AG04450 (cell line): ENCODE results near the gene TMEM33. TPM values are rescaled to one million over a fixed set of nuclear protein-coding genes. Genes with fewer than 3 reads are reported as not detected.
"Not testable (repeated sequence)": the region's sequence is repeated elsewhere in the genome, so short reads cannot be mapped to it uniquely, and the experiment has no call there.

Experiments used
- CTCF ChIA-PET: fragments of 300-600, 350-600 bp; formaldehyde crosslinking; extraction: SDS; loops from one replicate; lab custom pipeline; 2022; ENCODE audit warnings: antibody characterized with exemption, inconsistent platforms; lab: Charles Lee
- POLR2A ChIA-PET: fragments of 350-600 bp; formaldehyde crosslinking; extraction: SDS; loops from one replicate; lab custom pipeline; 2021; ENCODE audit warnings: antibody characterized with exemption, inconsistent platforms; lab: Yijun Ruan, JAX
- DNase-seq: peaks from one replicate; pipeline ENCODE4 v3.0.0-alpha.2; 2011; ENCODE audit warnings: low read depth, low spot score
- H3K27ac ChIP-seq: one replicate; pipeline ENCODE4 v1.5.1; 2012; ENCODE audit warnings: low read depth, low read length, control low read depth
- H3K27me3 ChIP-seq: one replicate; pipeline ENCODE4 v1.6.0; 2012; ENCODE audit warnings: low read length; ENCODE audit not compliant: control insufficient read depth, insufficient read depth
- H3K4me3 ChIP-seq: 2 replicates; pipeline ENCODE4 v1.5.1; 2011; ENCODE audit warnings: mild to moderate bottlenecking, low read depth, low read length, control low read depth
- H3K9me3 ChIP-seq: 2 replicates; pipeline ENCODE4 v1.5.1; 2012; ENCODE audit warnings: low read length; ENCODE audit not compliant: control insufficient read depth, insufficient read depth
- polyA plus RNA-seq: library from polyadenylated mRNA; depleted of rRNA; stranded (reverse); fragments of >200 nt; gene quantifications from 2 replicates; pipeline ENCODE4 v1.2.3, GENCODE V29; 2011
- TF ChIP-seq, protein P1 (sequence below): IDR thresholded peaks from 2 replicates; pipeline ENCODE4 v1.5.1; 2011; ENCODE audit warnings: low read depth, low read length, control low read depth, inconsistent platforms

The TMEM33 gene
- polyA plus RNA-seq, 1 experiment, result 53.6 TPM

DNA sequence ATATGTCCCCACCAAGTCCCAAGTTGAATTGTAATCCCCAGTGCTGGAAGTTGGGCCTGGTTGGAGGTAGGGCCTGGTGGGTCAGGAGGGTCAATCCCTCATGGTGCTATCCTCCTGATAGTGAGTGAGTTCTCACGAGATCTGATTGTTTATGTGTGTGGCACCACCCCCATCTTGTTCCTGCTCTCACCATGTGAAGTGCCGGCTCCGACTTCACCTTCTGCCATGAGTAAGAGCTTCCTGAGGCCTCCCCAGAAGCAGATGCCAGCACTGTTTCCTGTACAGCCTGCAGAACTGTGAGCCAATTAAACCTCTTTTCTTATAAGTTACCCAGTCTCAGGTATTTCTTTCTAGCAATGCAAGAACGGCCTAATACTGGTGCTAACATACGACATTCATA is 22.7 kb upstream of the TMEM33 start:
- Histone ChIP-seq H3K9me3 (no peaks in the 10 kb centered on the region), H3K4me3 (no peak overlapping the region), H3K27ac (no peak overlapping the region), H3K27me3 (no peaks in the 10 kb centered on the region)
- no peak for DNase-seq
- ChIA-PET POLR2A (no interaction called here), CTCF (interaction anchor here (0.7 to 1.0 kb wide), 2 partner anchors 251 to 369 kb away, joined by 3 read pairs; no protein-coding TSS in a partner anchor)
- TF ChIP-seq, protein P1, sequence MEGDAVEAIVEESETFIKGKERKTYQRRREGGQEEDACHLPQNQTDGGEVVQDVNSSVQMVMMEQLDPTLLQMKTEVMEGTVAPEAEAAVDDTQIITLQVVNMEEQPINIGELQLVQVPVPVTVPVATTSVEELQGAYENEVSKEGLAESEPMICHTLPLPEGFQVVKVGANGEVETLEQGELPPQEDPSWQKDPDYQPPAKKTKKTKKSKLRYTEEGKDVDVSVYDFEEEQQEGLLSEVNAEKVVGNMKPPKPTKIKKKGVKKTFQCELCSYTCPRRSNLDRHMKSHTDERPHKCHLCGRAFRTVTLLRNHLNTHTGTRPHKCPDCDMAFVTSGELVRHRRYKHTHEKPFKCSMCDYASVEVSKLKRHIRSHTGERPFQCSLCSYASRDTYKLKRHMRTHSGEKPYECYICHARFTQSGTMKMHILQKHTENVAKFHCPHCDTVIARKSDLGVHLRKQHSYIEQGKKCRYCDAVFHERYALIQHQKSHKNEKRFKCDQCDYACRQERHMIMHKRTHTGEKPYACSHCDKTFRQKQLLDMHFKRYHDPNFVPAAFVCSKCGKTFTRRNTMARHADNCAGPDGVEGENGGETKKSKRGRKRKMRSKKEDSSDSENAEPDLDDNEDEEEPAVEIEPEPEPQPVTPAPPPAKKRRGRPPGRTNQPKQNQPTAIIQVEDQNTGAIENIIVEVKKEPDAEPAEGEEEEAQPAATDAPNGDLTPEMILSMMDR, result no peak

DNA sequence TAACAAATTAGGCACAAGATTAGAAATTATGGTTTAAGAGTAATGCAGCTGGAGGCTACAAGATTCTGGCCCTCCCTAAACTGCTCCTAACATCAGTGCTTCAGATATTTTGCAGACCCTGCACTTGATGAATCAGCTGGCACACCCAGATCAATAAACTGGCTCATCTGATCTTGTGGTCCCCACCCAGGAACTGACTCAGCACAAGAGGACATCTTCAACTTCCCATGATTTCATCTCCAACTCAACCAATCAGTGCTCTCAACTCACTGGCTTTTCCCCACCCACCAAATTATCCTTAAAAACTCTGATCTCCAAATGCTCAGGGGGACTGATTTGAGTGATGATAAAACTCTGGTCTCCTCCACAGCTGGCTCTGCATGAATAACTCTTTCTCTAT is 21.7 kb upstream of the TMEM33 start:
- DNase-seq, result no peak
- H3K27ac ChIP-seq, result no peak overlapping the region
- TF ChIP-seq, protein P1, result no peak
- CTCF ChIA-PET, result interaction anchor here (1.0 kb wide), 1 partner anchor 252 kb away, joined by 3 read pairs; no protein-coding TSS in a partner anchor
- H3K27me3 ChIP-seq, result no peaks in the 10 kb centered on the region
- POLR2A ChIA-PET, result no interaction called here
- no peaks in the 10 kb centered on the region for H3K9me3 ChIP-seq
- no peak overlapping the region for H3K4me3 ChIP-seq

DNA sequence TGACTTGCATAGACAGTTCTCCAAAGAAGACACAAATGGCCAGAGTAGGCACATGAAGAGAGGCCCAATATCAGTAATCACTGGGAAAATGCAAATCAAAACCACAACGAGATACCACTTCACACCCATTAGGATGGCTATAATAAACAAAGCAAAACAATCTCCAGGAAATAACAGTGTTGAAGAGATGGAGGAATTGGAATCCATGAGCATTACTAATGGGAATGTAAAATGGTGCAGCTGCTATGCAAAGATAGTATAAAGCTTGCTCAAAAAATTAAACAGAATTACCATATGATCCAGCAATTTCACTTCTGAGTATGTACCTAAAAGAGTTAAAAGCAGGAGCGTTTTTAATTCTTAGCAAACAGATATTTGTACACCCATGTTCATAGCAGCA is 17.0 kb upstream of the TMEM33 start:
- H3K27me3 ChIP-seq, result no peaks in the 10 kb centered on the region
- CTCF ChIA-PET, result no interaction called here
- H3K27ac ChIP-seq, result no peak overlapping the region
- POLR2A ChIA-PET, result no interaction called here
- no peaks in the 10 kb centered on the region for H3K9me3 ChIP-seq
- TF ChIP-seq, protein P1, result no peak
- H3K4me3 ChIP-seq, result no peak overlapping the region
- no peak for DNase-seq

DNA sequence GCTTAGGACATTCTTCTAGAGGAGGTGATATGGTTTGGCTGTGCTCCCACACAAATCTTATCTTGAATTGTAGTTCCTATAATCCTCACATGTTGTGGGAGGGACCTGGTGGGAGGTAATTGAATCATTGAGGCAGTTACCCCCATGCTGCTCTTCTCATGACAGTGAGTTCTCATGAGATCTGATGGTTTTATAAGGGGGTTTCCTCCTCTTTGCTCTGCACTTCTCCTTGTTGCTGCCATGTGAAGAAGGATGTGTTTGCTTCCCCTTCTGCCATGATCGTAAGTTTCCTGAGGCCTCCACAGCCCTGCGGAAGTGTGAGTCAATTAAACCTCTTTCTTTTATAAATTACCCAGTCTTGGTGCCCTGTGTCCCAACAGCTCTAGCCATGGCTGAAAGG is 14.8 kb upstream of the TMEM33 start:
- CTCF ChIA-PET, result interaction anchor here (0.6 kb wide), 1 partner anchor 225 kb away, joined by 3 read pairs; no protein-coding TSS in a partner anchor
- DNase-seq, H3K27ac ChIP-seq, H3K9me3 ChIP-seq, H3K27me3 ChIP-seq, POLR2A ChIA-PET, H3K4me3 ChIP-seq: not testable (repeated sequence)

- CTCF ChIA-PET, result no interaction called here
These were observed 13.8 kb upstream of the TMEM33 start for GRCh38 chr4:41921476-41921875.

More at GRCh38 chr4:41921476-41921875, 13.8 kb upstream of the TMEM33 start:
- POLR2A ChIA-PET, result no interaction called here
- Histone ChIP-seq H3K9me3 (no peaks in the 10 kb centered on the region), H3K27me3 (peaks cover 2% of the 10 kb centered on the region), H3K4me3 (no peak overlapping the region), H3K27ac (no peak overlapping the region)
- no peak for DNase-seq
- TF ChIP-seq, protein P1, result no peak
